CD4-positive, alpha-beta T cell (primary cell): ENCODE measurements around the gene EIF3L. TPM values are rescaled to one million over a fixed set of nuclear protein-coding genes. Genes with fewer than 3 reads are reported as not detected.

Source experiments
- ATAC-seq: fragments of 200-7000 bp; cut with Tn5 transposase; one replicate; pipeline ENCODE4 v1.10.0; 2022; ENCODE audit warnings: mild to moderate bottlenecking; ENCODE audit not compliant: poor library complexity
- CTCF ChIA-PET: fragments of 350-600 bp; sonication (Branson Sonifier 250); formaldehyde crosslinking; loops from one replicate; lab custom pipeline; 2021; ENCODE audit warnings: antibody characterized with exemption, inconsistent platforms; lab: Charles Lee
- POLR2A ChIA-PET: fragments of 350-600 bp; sonication (Branson Sonifier 250); formaldehyde crosslinking; loops from one replicate; lab custom pipeline; 2021; ENCODE audit warnings: antibody characterized with exemption, inconsistent platforms; lab: Charles Lee
- DNase-seq, 14 experiments: peaks; one replicate each; pipeline ENCODE4 v3.0.0-alpha.2; 2013 to 2020; ENCODE audit warnings: mixed read lengths in 2 of 14
- H3K27ac ChIP-seq, 2 donors: one replicate each; pipeline versions ENCODE4 v1.5.1 to v1.7.0; 2013; ENCODE audit warnings: low read length in 2 of 2, low read depth in 1 of 2, mild to moderate bottlenecking in 1 of 2
- H3K27me3 ChIP-seq, 2 experiments: 1 replicate in 1 of 2; 2 replicates in 1 of 2; pipeline versions ENCODE4 v1.6.1 to v1.7.0; 2013; ENCODE audit warnings: low read length in 2 of 2, control low read depth in 1 of 2, mild to moderate bottlenecking in 1 of 2, moderate library complexity in 1 of 2; ENCODE audit not compliant: insufficient read depth in 2 of 2, control insufficient read depth in 1 of 2
- H3K36me3 ChIP-seq: one replicate; pipeline ENCODE4 v1.6.1; 2013; ENCODE audit warnings: low read length, control low read depth; ENCODE audit not compliant: insufficient read depth
- H3K4me1 ChIP-seq: one replicate; pipeline ENCODE4 v1.6.1; 2013; ENCODE audit warnings: low read length, control low read depth; ENCODE audit not compliant: insufficient read depth
- H3K4me3 ChIP-seq: one replicate; pipeline ENCODE4 v1.5.1; 2013; ENCODE audit warnings: mild to moderate bottlenecking, low read length, moderate library complexity
- H3K9me3 ChIP-seq, 2 experiments: 1 replicate in 1 of 2; 2 replicates in 1 of 2; pipeline versions ENCODE4 v1.6.1 to v1.7.0; 2013; ENCODE audit warnings: low read length in 2 of 2, mild to moderate bottlenecking in 2 of 2, control low read depth in 1 of 2, moderate library complexity in 1 of 2; ENCODE audit not compliant: control insufficient read depth in 1 of 2, insufficient read depth in 1 of 2
- H3K27ac Mint-ChIP-seq: one replicate; pipeline ENCODE4 v1.8.0; 2020; ENCODE audit warnings: mixed read lengths
- H3K27me3 Mint-ChIP-seq: one replicate; pipeline ENCODE4 v1.8.0; 2021; ENCODE audit warnings: mixed read lengths
- H3K36me3 Mint-ChIP-seq: one replicate; pipeline ENCODE4 v1.8.0; 2021; ENCODE audit warnings: low read depth, mixed read lengths
- H3K4me1 Mint-ChIP-seq: one replicate; pipeline ENCODE4 v1.8.0; 2021; ENCODE audit warnings: low read depth, mixed read lengths
- H3K4me3 Mint-ChIP-seq: one replicate; pipeline ENCODE4 v1.8.0; 2020; ENCODE audit warnings: mild to moderate bottlenecking, mixed read lengths
- H3K9me3 Mint-ChIP-seq: one replicate; pipeline ENCODE4 v1.8.0; 2020; ENCODE audit warnings: mixed read lengths
- intact Hi-C, 2 experiments: fragments of 100-400 bp; cut with DNase I in 1 of 2; cut with micrococcal nuclease in 1 of 2; formaldehyde crosslinking; loops; one replicate each; pipeline versions ENCODE4 v1.15.1 to v1.9.0; 2023 to 2025; cut with DNase I, micrococcal nuclease
- total RNA-seq, 174 experiments: library from RNA in 2 of 174; stranded (reverse) in 2 of 174; gene quantifications; one replicate each; pipeline ENCODE4 v1.2.3 and lab custom pipeline; 2021 to 2026
- TF ChIP-seq, protein P1 (sequence below): fragments of 200-600 bp; IDR thresholded peaks from one replicate; pipeline ENCODE4 v1.8.0; 2022; ENCODE audit warnings: antibody characterized with exemption, mild to moderate bottlenecking

The EIF3L gene
- total RNA-seq, 2 experiments from 2014 or later, result 525 to 541 TPM

DNA sequence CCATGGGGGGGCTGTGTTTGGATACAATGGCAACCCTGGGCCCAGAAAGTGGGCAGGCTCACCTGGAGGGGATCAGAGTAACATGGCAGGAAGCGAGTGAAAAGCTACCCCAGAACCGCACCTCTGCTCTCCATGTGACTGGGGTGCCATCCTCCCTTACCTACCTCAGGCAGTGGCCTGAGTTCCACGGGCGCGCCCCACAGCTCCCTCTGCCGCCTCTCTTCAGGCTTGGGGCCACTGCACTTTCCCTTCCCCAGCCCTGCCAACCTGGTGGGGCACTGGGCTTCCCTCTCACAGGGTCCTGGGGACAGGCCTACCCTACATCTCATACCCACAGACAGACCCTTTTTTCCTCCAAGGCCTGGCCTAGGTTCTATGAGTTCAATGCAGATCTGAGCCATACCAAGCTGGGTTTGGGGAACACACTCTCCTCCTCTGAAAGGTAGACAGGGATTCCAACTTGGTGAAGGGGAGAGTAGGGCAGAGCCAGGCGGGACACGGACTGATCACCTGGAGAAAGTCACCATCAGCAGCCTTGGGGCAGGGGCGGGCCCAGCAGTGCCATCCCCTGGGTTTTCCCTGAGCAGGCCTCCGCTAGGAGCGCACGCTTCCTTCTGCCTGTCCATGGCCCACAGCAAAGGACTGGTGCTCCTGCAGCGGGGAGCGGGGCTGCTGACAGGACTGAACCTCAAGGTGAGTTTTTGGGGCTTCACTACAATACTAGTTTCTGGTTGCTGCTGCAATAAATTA lies 19.0 kb upstream of the EIF3L start:
- intact Hi-C loops, result no loop called here
- CTCF ChIA-PET, result no interaction called here
- Histone ChIP-seq H3K4me1 (no peaks in the 10 kb centered on the region), H3K36me3 (peaks cover 42% of the 10 kb centered on the region), H3K9me3 (no peaks in the 10 kb centered on the region), H3K4me3 (no peak overlapping the region), H3K27ac (no peak overlapping the region), H3K27me3 (no peaks in the 10 kb centered on the region)
- POLR2A ChIA-PET, result no interaction called here
- TF ChIP-seq, protein P1, sequence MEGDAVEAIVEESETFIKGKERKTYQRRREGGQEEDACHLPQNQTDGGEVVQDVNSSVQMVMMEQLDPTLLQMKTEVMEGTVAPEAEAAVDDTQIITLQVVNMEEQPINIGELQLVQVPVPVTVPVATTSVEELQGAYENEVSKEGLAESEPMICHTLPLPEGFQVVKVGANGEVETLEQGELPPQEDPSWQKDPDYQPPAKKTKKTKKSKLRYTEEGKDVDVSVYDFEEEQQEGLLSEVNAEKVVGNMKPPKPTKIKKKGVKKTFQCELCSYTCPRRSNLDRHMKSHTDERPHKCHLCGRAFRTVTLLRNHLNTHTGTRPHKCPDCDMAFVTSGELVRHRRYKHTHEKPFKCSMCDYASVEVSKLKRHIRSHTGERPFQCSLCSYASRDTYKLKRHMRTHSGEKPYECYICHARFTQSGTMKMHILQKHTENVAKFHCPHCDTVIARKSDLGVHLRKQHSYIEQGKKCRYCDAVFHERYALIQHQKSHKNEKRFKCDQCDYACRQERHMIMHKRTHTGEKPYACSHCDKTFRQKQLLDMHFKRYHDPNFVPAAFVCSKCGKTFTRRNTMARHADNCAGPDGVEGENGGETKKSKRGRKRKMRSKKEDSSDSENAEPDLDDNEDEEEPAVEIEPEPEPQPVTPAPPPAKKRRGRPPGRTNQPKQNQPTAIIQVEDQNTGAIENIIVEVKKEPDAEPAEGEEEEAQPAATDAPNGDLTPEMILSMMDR, result no peak
- no peaks in the 10 kb centered on the region for H3K27me3 Mint-ChIP-seq
- no peak for DNase-seq
- no peaks in the 10 kb centered on the region for H3K9me3 Mint-ChIP-seq
- no peak for ATAC-seq
- no peaks in the 10 kb centered on the region for H3K4me1 Mint-ChIP-seq
- H3K36me3 Mint-ChIP-seq, result peaks cover 56% of the 10 kb centered on the region
- H3K27ac Mint-ChIP-seq, result no peak overlapping the region
- H3K4me3 Mint-ChIP-seq, result no peak overlapping the region

DNA sequence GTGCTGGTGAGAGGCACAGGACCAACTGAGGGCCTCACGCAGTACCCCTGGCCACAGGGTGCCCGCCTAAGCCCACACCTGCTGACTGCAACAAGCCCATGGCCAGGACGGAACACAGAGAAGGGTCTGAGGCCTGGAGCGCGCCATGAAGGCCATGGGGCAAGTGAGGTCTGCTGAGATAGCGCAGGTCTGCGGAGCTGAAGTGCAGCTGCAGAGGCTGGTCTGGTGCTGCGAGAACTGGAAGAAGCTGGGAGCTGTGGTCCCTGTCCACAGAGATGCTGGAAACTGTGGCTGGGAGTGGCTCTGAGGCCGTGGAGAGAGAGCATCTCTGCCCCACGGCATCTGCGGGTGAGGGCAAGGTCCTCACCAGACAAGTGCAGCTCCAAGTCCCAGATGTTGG lies 17.7 kb upstream of the EIF3L start:
- Histone ChIP-seq H3K4me3 (no peak overlapping the region), H3K27ac (no peak overlapping the region), H3K27me3 (no peaks in the 10 kb centered on the region), H3K4me1 (no peaks in the 10 kb centered on the region), H3K36me3 (peaks cover 47% of the 10 kb centered on the region), H3K9me3 (no peaks in the 10 kb centered on the region)
- ATAC-seq (no peak), DNase-seq (no peak)
- TF ChIP-seq, protein P1, result no peak
- Mint-ChIP-seq H3K27me3 (no peaks in the 10 kb centered on the region), H3K36me3 (peaks cover 56% of the 10 kb centered on the region), H3K27ac (no peak overlapping the region), H3K4me3 (no peak overlapping the region), H3K9me3 (no peaks in the 10 kb centered on the region), H3K4me1 (no peaks in the 10 kb centered on the region)
- ChIA-PET POLR2A (no interaction called here), CTCF (no interaction called here)
- intact Hi-C loops, result no loop called here

DNA sequence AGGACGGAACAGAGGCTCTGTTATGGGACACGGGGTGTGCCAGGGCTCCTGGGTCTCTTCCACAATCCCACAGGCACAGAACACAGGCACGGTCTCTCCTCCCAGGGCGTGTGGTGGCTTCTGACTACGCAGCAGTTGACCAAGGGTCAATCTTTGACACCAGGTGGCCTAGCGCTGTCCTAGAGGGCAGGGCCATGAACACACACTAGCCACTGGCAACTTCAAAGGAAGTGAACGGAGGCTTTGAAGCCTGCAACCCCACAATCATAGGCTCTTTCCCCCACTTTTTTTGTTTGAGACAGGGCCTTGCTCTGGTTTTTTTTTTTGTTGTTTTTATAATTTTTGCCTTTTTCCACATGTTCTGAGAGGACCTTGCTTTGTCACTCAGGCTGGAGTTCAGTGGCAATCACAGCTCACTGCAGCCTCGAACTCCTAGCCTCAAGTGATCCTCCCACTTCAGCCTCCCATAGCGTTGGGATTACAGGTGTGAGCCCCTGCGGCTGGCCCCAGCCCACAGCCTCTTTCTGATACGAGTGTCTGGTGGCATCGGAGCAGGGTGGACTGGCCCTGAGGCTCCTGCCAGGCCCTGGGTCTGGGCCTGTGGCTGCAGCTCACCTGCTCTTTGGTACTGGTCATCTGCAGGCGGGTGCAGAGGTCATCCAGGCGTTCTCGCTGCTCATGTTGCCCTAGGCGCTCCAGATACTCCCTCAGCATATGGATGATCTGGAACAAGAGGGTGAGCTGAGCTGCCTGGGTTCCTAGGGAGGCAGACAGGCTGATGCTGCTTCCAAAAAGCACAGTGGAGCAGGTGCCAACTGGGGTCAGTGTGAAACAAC lies 17.0 kb upstream of the EIF3L start:
- H3K4me1 Mint-ChIP-seq, result no peaks in the 10 kb centered on the region
- CTCF ChIA-PET, result no interaction called here
- no peak for ATAC-seq
- Histone ChIP-seq H3K4me1 (no peaks in the 10 kb centered on the region), H3K27me3 (no peaks in the 10 kb centered on the region), H3K9me3 (no peaks in the 10 kb centered on the region), H3K36me3 (peaks cover 49% of the 10 kb centered on the region), H3K4me3 (no peak overlapping the region), H3K27ac (no peak overlapping the region)
- POLR2A ChIA-PET, result no interaction called here
- no peaks in the 10 kb centered on the region for H3K27me3 Mint-ChIP-seq
- H3K27ac Mint-ChIP-seq, result no peak overlapping the region
- H3K9me3 Mint-ChIP-seq, result no peaks in the 10 kb centered on the region
- DNase-seq, result no peak
- TF ChIP-seq, protein P1, result no peak
- no peak overlapping the region for H3K4me3 Mint-ChIP-seq
- intact Hi-C loops, result no loop called here
- H3K36me3 Mint-ChIP-seq, result peaks cover 62% of the 10 kb centered on the region
